DOHH2 (cell line): ENCODE results near the gene SLC37A1.

ENCODE experiments used
- EZH2phosphoT487 ChIP-seq: fragments of 200-600 bp; sonication (generic); IDR thresholded peaks from 2 replicates; pipeline ENCODE4 v1.6.1; 2017; ENCODE audit warnings: borderline replicate concordance, mild to moderate bottlenecking, antibody characterized with exemption, low read length, moderate library complexity, mixed read lengths
- TF ChIP-seq, protein P1 (sequence below): fragments of 200-600 bp; sonication (generic); IDR thresholded peaks from one replicate; pipeline ENCODE4 v1.5.1; 2014; ENCODE audit warnings: antibody characterized with exemption, mild to moderate bottlenecking, low read depth, low read length; ENCODE audit not compliant: poor library complexity, severe bottlenecking

- TF ChIP-seq, protein P1, sequence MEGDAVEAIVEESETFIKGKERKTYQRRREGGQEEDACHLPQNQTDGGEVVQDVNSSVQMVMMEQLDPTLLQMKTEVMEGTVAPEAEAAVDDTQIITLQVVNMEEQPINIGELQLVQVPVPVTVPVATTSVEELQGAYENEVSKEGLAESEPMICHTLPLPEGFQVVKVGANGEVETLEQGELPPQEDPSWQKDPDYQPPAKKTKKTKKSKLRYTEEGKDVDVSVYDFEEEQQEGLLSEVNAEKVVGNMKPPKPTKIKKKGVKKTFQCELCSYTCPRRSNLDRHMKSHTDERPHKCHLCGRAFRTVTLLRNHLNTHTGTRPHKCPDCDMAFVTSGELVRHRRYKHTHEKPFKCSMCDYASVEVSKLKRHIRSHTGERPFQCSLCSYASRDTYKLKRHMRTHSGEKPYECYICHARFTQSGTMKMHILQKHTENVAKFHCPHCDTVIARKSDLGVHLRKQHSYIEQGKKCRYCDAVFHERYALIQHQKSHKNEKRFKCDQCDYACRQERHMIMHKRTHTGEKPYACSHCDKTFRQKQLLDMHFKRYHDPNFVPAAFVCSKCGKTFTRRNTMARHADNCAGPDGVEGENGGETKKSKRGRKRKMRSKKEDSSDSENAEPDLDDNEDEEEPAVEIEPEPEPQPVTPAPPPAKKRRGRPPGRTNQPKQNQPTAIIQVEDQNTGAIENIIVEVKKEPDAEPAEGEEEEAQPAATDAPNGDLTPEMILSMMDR = no peak
- TF ChIP-seq EZH2phosphoT487 = no peak
Measured at GRCh38 chr21:42558846-42559245, 45.2 kb downstream of the SLC37A1 start.
